GM23338 (cell line): ENCODE data around the gene HOXB5. TPM values are rescaled to one million over a fixed set of nuclear protein-coding genes. Genes with fewer than 3 reads are reported as not detected.
A peak's percentile ranks its signal among the peaks of the same experiment; 100 is the strongest.

Source experiments
- ATAC-seq: fragments of 200-7000 bp; cut with Tn5 transposase; 3 replicates; pipeline ENCODE4 v1.9.1; 2020
- DNase-seq: peaks from one replicate; pipeline ENCODE4 v3.0.0-alpha.2; 2015; ENCODE audit warnings: low spot score
- H2AFZ ChIP-seq: fragments of 200-600 bp; sonication (generic); 2 replicates; pipeline ENCODE4 v1.8.0; 2016; ENCODE audit warnings: antibody characterized with exemption, mild to moderate bottlenecking, moderate library complexity
- H3F3A ChIP-seq: fragments of 200-600 bp; sonication (generic); replicated peaks from 2 replicates; pipeline ENCODE4 v1.8.0; 2017; ENCODE audit warnings: antibody characterized with exemption, mixed run types, low read depth
- H3K27ac ChIP-seq: fragments of 200-600 bp; sonication (generic); 2 replicates; pipeline ENCODE4 v1.6.1; 2016; ENCODE audit warnings: low read depth
- H3K27me3 ChIP-seq: fragments of 200-600 bp; sonication (generic); 2 replicates; pipeline ENCODE4 v1.8.0; 2016; ENCODE audit warnings: mild to moderate bottlenecking, mixed run types, moderate library complexity; ENCODE audit not compliant: insufficient read depth
- H3K36me3 ChIP-seq: fragments of 200-600 bp; sonication (generic); 2 replicates; pipeline ENCODE4 v1.8.0; 2016; ENCODE audit warnings: mild to moderate bottlenecking; ENCODE audit not compliant: insufficient read depth
- H3K4me1 ChIP-seq: fragments of 200-600 bp; sonication (generic); 2 replicates; pipeline ENCODE4 v1.8.0; 2016; ENCODE audit warnings: mild to moderate bottlenecking, moderate library complexity; ENCODE audit not compliant: insufficient read depth
- H3K4me2 ChIP-seq: fragments of 200-600 bp; sonication (generic); 2 replicates; pipeline ENCODE4 v1.7.1; 2017; ENCODE audit warnings: mixed run types
- H3K4me3 ChIP-seq: fragments of 200-600 bp; sonication (generic); 2 replicates; pipeline ENCODE4 v1.6.1; 2016; ENCODE audit warnings: mixed run types
- H3K79me2 ChIP-seq: fragments of 200-600 bp; sonication (generic); replicated peaks from 2 replicates; pipeline ENCODE4 v1.8.0; 2017; ENCODE audit warnings: mild to moderate bottlenecking; ENCODE audit not compliant: insufficient read depth
- H3K9me2 ChIP-seq: fragments of 200-600 bp; sonication (generic); 2 replicates; pipeline ENCODE4 v1.8.0; 2017; ENCODE audit not compliant: insufficient read depth
- H4K20me1 ChIP-seq: fragments of 200-600 bp; sonication (generic); replicated peaks from 2 replicates; pipeline ENCODE4 v1.8.0; 2017; ENCODE audit warnings: mild to moderate bottlenecking; ENCODE audit not compliant: insufficient read depth
- H3K27ac Mint-ChIP-seq: 2 replicates; pipeline ENCODE4 v1.8.0; 2020; ENCODE audit warnings: inconsistent platforms, mild to moderate bottlenecking, moderate library complexity, mixed read lengths
- H3K27me3 Mint-ChIP-seq: 3 replicates; pipeline ENCODE4 v1.8.0; 2022; ENCODE audit warnings: low read depth, mild to moderate bottlenecking, moderate library complexity, mixed read lengths, inconsistent platforms; ENCODE audit not compliant: insufficient read depth, poor library complexity
- H3K36me3 Mint-ChIP-seq: 3 replicates; pipeline ENCODE4 v1.8.0; 2021; ENCODE audit warnings: low read depth, mild to moderate bottlenecking, inconsistent platforms, moderate library complexity, mixed read lengths
- H3K4me1 Mint-ChIP-seq: 3 replicates; pipeline ENCODE4 v1.8.0; 2020; ENCODE audit warnings: mild to moderate bottlenecking, inconsistent platforms, mixed read lengths
- H3K4me3 Mint-ChIP-seq: 3 replicates; pipeline ENCODE4 v1.8.0; 2021; ENCODE audit warnings: moderate library complexity, mild to moderate bottlenecking, inconsistent platforms, mixed read lengths
- H3K9me3 Mint-ChIP-seq: 3 replicates; pipeline ENCODE4 v1.8.0; 2020; ENCODE audit warnings: moderate library complexity, mild to moderate bottlenecking, inconsistent platforms, mixed read lengths
- CREB1 ChIP-seq: fragments of 250-450 bp; sonication (Bioruptor Pico); IDR thresholded peaks from 2 replicates; pipeline ENCODE4 v1.5.0; 2020; ENCODE audit warnings: low read depth, mild to moderate bottlenecking, moderate library complexity
- CTCF ChIP-seq, 2 experiments: fragments of 200-600 bp in 1 of 2; sonication (generic) in 1 of 2; conservative IDR thresholded peaks; 2 replicates each; pipeline versions ENCODE4 v1.5.1 to v1.6.1; 2016 to 2017; ENCODE audit warnings: antibody characterized with exemption in 2 of 2, low read depth in 2 of 2, mild to moderate bottlenecking in 2 of 2, moderate library complexity in 1 of 2
- JUNB ChIP-seq: IDR thresholded peaks from one replicate; pipeline ENCODE4 v1.6.1; 2016; ENCODE audit warnings: antibody characterized with exemption; ENCODE audit not compliant: unreplicated experiment
- NANOG ChIP-seq: IDR thresholded peaks from 2 replicates; pipeline ENCODE4 v1.6.1; 2016; ENCODE audit warnings: antibody characterized with exemption, borderline replicate concordance
- ZNF462 ChIP-seq: fragments of 250-450 bp; sonication (Bioruptor Pico); IDR thresholded peaks from 2 replicates; pipeline ENCODE4 v1.5.0; 2020; ENCODE audit warnings: mild to moderate bottlenecking, moderate library complexity
- polyA plus RNA-seq: library from polyadenylated mRNA; unstranded; fragments of >200 nt; fragmentation: Nextera tagmentation; extraction: Ambion mirVana; gene quantifications from 2 replicates; pipeline ENCODE4 v1.2.1, GENCODE V29; 2016
- total RNA-seq: library from RNA; depleted of rRNA; stranded (reverse); fragments of >200 nt; shearing (Covaris generic); gene quantifications from 2 replicates; pipeline ENCODE4 v1.2.3, GENCODE V29; 2014

Gene HOXB5
- total and polyA plus RNA-seq, 2 experiments from 2014 or later: not detected

DNA sequence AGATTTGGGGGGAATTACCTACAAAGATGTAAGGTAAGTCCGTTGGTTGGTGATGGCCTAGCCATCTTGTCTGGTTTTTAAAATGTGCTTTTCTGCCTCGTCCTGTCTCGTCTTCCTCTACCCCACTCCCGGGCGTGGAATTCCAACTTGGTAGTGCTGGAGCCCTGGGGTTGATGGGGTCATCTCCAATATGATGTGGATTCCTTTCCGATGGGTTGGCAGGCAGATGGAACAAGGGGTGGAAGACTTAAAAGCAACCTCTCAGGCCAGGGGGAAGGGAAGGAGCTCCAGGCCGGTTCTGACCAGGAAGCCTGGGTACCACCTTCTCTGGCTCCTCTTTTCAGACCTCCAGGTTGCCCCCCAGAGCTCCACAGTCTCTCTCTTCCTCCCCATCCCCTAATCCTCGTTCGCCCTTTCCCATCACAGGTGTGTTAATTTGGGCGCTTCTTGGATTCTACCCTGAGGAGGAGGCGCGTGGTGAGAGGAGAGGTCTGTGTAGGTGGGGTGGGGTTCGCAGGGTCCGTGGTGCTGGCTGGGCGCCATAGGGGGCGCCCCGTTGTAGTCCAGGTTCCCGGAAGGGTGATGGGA is 43.6 kb downstream of the HOXB5 start (continued):
- TF ChIP-seq ZNF462 (CRISPR knock-in tag) (no peak), JUNB (no peak), CTCF (conservative IDR thresholded peaks at IDR 0.05; ENCODE audit: low read depth in 2 of 2) (peak in 1 of 2 experiments; percentile 55; a peak in 2 of 4 replicates), NANOG (no peak)

GRCh38 chr17:48549281-48549630 is 44.3 kb downstream of the HOXB5 start:
- no peak overlapping the region for H3K27ac ChIP-seq
- H3K9me3 Mint-ChIP-seq: no peaks in the 10 kb centered on the region; the same call in 2 of the 3 replicates
- 0 out of 2 replicates have a peak, but pooled peaks have one; percentile 1 for TF ChIP-seq NANOG
- no peak for TF ChIP-seq CREB1 (CRISPR knock-in tag)
- H3K4me3 ChIP-seq: no peak overlapping the region
- DNase-seq (no peak), ATAC-seq (no peak)
- H3K9me2 ChIP-seq: no peaks in the 10 kb centered on the region
- H3K4me1 Mint-ChIP-seq: peaks cover 61% of the 10 kb centered on the region
- H3K27me3 ChIP-seq: peaks cover 100% of the 10 kb centered on the region
- no peak overlapping the region for H2AFZ ChIP-seq
- no peaks in the 10 kb centered on the region for H3K79me2 ChIP-seq
- H3K27ac Mint-ChIP-seq: no peak overlapping the region
- no peaks in the 10 kb centered on the region for H3K36me3 Mint-ChIP-seq
- peaks cover 100% of the 10 kb centered on the region for H3K27me3 Mint-ChIP-seq
- H3K4me1 ChIP-seq: peaks cover 84% of the 10 kb centered on the region
- no peaks in the 10 kb centered on the region for H3K36me3 ChIP-seq
- H4K20me1 ChIP-seq: peaks cover 22% of the 10 kb centered on the region
- no peak overlapping the region; the same call in 2 of the 3 replicates for H3K4me3 Mint-ChIP-seq
- H3F3A ChIP-seq: peaks cover 39% of the 10 kb centered on the region
- H3K4me2 ChIP-seq: peak overlapping the region; percentile 61
